HepG2 (cell line): ENCODE results near the gene ASNS. TPM values are rescaled to one million over a fixed set of nuclear protein-coding genes. Genes with fewer than 3 reads are reported as not detected.
A peak's percentile ranks its signal among the peaks of the same experiment; 100 is the strongest.

Experiments used
- AHR ChIP-seq: IDR thresholded peaks from 2 replicates; pipeline ENCODE4 v1.6.1; 2018; ENCODE audit warnings: missing genetic modification reagents, missing compliant biosample characterization
- FOXO1 ChIP-seq: sonication (generic); formaldehyde crosslinking; IDR thresholded peaks from 2 replicates; pipeline ENCODE4 v1.4.0; 2020; ENCODE audit warnings: missing genetic modification reagents
- KDM3A ChIP-seq: IDR thresholded peaks from 2 replicates; pipeline ENCODE4 v1.6.1; 2018; ENCODE audit warnings: low read depth, missing compliant biosample characterization
- MAFF ChIP-seq: IDR thresholded peaks from 2 replicates; pipeline ENCODE4 v1.6.1; 2011; ENCODE audit warnings: low read depth, low read length, improper control_type of control experiment
- MEF2D ChIP-seq: sonication (generic); formaldehyde crosslinking; IDR thresholded peaks from 2 replicates; pipeline ENCODE4 v1.5.1; 2020; ENCODE audit warnings: mild to moderate bottlenecking, missing genetic modification reagents
- RFX1 ChIP-seq: fragments of 450-650 bp; IDR thresholded peaks from 2 replicates; pipeline ENCODE4 v1.6.1; 2017
- ZNF20 ChIP-seq: sonication (generic); formaldehyde crosslinking; IDR thresholded peaks from 2 replicates; pipeline ENCODE4 v1.4.0; 2020; ENCODE audit warnings: mild to moderate bottlenecking, moderate library complexity, missing genetic modification reagents
- ZNF34 ChIP-seq: sonication (generic); formaldehyde crosslinking; IDR thresholded peaks from 2 replicates; pipeline ENCODE4 v1.4.0; 2020; ENCODE audit warnings: mild to moderate bottlenecking, missing genetic modification reagents, borderline replicate concordance
- ZNF562 ChIP-seq: sonication (generic); formaldehyde crosslinking; IDR thresholded peaks from 2 replicates; pipeline ENCODE4 v1.8.0; 2022; ENCODE audit warnings: missing genetic modification reagents, borderline replicate concordance
- ZNF629 ChIP-seq: sonication (generic); formaldehyde crosslinking; conservative IDR thresholded peaks from 2 replicates; pipeline ENCODE4 v1.5.0; 2020; ENCODE audit warnings: missing genetic modification reagents
- polyA plus RNA-seq, 8 experiments: library from polyadenylated mRNA; depleted of rRNA in 3 of 8; stranded (reverse) in 7 of 8; unstranded in 1 of 8; fragments of >200 nt; fragmentation: Illumina TruSeq in 4 of 8; extraction: Trizol in 4 of 8; gene quantifications; 2 replicates each; pipeline versions ENCODE4 v1.2.1 to v1.2.3, GENCODE V29; 2011 to 2016; ENCODE audit warnings: low read depth in 4 of 8, missing spikeins in 1 of 8, mixed read lengths in 1 of 8; ENCODE audit not compliant: insufficient read depth in 1 of 8
- total RNA-seq, 5 experiments: library from RNA; depleted of rRNA; stranded (reverse); fragments of >200 nt; fragmentation: Illumina TruSeq; extraction: Trizol; gene quantifications; 2 replicates each; pipeline ENCODE4 v1.2.3, GENCODE V29; 2016; ENCODE audit warnings: low read depth in 1 of 5
- TF ChIP-seq, protein P1 (sequence below): sonication (generic); formaldehyde crosslinking; IDR thresholded peaks from 2 replicates; pipeline ENCODE4 v1.9.0; 2021; ENCODE audit warnings: mild to moderate bottlenecking, missing genetic modification reagents
- TF ChIP-seq, protein P2 (sequence below): sonication (generic); formaldehyde crosslinking; conservative IDR thresholded peaks from 2 replicates; pipeline ENCODE4 v1.4.0; 2020; ENCODE audit warnings: missing genetic modification reagents
- TF ChIP-seq, protein P3 (sequence below): sonication (generic); formaldehyde crosslinking; IDR thresholded peaks from 2 replicates; pipeline ENCODE4 v1.4.0; 2020; ENCODE audit warnings: missing genetic modification reagents, low read depth, mild to moderate bottlenecking, borderline replicate concordance
- TF ChIP-seq, protein P4 (sequence below): sonication (generic); formaldehyde crosslinking; IDR thresholded peaks from 2 replicates; pipeline ENCODE4 v1.8.1; 2023; ENCODE audit warnings: mild to moderate bottlenecking, inconsistent platforms, moderate library complexity, missing genetic modification reagents, borderline replicate concordance
- TF ChIP-seq, protein P5 (sequence below): IDR thresholded peaks from 2 replicates; pipeline ENCODE4 v1.6.1; 2018; ENCODE audit warnings: missing genetic modification reagents

Gene ASNS
- total and polyA plus RNA-seq, 2 of the 13 experiments (the other 11 are each of a cell fraction or from before 2014, with no cell fraction given): 55.0 to 75.1 TPM

DNA sequence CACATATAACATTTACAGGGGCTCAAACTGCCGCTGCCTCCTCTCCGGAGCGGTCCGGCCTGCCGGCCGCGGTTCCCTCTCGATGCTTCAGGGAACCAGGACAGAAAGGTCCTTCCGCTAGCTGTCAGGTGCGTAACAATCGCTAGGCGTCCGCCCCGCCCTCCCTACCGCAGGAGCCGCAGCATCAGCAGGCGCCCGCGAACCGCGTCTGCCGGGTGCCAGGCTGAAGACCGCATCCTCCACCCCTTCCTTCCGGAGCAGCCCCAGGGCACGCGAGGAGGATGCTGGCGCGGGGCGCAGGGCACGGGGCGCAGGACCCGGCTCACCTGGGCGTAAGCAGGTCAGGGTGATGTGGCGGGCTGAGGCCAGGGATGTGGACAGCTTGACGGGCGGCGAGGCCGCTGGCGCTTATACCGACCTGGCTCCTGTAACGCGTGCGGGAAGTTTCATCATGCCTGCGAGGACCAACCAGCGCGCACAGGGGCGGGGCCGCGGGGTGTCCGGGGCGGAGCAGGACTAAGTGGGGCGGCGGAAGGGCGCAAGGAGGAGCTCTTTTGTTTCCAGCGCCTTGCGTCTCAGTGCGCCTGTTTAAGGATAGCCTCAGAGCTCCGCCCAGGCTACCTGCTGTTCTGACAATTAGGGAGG lies at the start of gene ASNS (continued):
- TF ChIP-seq, protein P1, sequence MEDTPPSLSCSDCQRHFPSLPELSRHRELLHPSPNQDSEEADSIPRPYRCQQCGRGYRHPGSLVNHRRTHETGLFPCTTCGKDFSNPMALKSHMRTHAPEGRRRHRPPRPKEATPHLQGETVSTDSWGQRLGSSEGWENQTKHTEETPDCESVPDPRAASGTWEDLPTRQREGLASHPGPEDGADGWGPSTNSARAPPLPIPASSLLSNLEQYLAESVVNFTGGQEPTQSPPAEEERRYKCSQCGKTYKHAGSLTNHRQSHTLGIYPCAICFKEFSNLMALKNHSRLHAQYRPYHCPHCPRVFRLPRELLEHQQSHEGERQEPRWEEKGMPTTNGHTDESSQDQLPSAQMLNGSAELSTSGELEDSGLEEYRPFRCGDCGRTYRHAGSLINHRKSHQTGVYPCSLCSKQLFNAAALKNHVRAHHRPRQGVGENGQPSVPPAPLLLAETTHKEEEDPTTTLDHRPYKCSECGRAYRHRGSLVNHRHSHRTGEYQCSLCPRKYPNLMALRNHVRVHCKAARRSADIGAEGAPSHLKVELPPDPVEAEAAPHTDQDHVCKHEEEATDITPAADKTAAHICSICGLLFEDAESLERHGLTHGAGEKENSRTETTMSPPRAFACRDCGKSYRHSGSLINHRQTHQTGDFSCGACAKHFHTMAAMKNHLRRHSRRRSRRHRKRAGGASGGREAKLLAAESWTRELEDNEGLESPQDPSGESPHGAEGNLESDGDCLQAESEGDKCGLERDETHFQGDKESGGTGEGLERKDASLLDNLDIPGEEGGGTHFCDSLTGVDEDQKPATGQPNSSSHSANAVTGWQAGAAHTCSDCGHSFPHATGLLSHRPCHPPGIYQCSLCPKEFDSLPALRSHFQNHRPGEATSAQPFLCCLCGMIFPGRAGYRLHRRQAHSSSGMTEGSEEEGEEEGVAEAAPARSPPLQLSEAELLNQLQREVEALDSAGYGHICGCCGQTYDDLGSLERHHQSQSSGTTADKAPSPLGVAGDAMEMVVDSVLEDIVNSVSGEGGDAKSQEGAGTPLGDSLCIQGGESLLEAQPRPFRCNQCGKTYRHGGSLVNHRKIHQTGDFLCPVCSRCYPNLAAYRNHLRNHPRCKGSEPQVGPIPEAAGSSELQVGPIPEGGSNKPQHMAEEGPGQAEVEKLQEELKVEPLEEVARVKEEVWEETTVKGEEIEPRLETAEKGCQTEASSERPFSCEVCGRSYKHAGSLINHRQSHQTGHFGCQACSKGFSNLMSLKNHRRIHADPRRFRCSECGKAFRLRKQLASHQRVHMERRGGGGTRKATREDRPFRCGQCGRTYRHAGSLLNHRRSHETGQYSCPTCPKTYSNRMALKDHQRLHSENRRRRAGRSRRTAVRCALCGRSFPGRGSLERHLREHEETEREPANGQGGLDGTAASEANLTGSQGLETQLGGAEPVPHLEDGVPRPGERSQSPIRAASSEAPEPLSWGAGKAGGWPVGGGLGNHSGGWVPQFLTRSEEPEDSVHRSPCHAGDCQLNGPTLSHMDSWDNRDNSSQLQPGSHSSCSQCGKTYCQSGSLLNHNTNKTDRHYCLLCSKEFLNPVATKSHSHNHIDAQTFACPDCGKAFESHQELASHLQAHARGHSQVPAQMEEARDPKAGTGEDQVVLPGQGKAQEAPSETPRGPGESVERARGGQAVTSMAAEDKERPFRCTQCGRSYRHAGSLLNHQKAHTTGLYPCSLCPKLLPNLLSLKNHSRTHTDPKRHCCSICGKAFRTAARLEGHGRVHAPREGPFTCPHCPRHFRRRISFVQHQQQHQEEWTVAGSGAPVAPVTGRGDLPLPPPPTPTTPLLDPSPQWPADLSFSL (CRISPR knock-in tag): no peak
- TF ChIP-seq, protein P2, sequence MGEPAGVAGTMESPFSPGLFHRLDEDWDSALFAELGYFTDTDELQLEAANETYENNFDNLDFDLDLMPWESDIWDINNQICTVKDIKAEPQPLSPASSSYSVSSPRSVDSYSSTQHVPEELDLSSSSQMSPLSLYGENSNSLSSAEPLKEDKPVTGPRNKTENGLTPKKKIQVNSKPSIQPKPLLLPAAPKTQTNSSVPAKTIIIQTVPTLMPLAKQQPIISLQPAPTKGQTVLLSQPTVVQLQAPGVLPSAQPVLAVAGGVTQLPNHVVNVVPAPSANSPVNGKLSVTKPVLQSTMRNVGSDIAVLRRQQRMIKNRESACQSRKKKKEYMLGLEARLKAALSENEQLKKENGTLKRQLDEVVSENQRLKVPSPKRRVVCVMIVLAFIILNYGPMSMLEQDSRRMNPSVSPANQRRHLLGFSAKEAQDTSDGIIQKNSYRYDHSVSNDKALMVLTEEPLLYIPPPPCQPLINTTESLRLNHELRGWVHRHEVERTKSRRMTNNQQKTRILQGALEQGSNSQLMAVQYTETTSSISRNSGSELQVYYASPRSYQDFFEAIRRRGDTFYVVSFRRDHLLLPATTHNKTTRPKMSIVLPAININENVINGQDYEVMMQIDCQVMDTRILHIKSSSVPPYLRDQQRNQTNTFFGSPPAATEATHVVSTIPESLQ (CRISPR knock-in tag): no peak
- TF ChIP-seq ZNF562 (CRISPR knock-in tag): no peak
- peak; percentile 75 for TF ChIP-seq MEF2D (CRISPR knock-in tag)
- TF ChIP-seq, protein P3, sequence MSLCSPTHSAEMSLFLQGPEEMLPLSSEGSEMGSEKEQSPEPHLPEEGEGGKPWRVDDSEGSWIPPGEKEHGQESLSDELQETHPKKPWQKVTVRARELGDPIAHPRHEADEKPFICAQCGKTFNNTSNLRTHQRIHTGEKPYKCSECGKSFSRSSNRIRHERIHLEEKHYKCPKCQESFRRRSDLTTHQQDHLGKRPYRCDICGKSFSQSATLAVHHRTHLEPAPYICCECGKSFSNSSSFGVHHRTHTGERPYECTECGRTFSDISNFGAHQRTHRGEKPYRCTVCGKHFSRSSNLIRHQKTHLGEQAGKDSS (CRISPR knock-in tag): peak; percentile 45; the same call in 1 of the 2 replicates
- peak; percentile 56; the same call in 1 of the 2 replicates for TF ChIP-seq KDM3A (CRISPR knock-in tag)
- no peak for TF ChIP-seq RFX1
- TF ChIP-seq, protein P4, sequence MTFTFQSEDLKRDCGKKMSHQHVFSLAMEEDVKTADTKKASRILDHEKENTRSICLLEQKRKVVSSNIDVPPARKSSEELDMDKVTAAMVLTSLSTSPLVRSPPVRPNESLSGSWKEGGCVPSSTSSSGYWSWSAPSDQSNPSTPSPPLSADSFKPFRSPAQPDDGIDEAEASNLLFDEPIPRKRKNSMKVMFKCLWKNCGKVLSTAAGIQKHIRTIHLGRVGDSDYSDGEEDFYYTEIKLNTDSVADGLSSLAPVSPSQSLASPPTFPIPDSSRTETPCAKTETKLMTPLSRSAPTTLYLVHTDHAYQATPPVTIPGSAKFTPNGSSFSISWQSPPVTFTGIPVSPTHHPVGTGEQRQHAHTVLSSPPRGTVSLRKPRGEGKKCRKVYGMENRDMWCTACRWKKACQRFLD (CRISPR knock-in tag): peak; percentile 33; the same call in 1 of the 2 replicates
- no peak for TF ChIP-seq ZNF34 (CRISPR knock-in tag)
- TF ChIP-seq, protein P5, sequence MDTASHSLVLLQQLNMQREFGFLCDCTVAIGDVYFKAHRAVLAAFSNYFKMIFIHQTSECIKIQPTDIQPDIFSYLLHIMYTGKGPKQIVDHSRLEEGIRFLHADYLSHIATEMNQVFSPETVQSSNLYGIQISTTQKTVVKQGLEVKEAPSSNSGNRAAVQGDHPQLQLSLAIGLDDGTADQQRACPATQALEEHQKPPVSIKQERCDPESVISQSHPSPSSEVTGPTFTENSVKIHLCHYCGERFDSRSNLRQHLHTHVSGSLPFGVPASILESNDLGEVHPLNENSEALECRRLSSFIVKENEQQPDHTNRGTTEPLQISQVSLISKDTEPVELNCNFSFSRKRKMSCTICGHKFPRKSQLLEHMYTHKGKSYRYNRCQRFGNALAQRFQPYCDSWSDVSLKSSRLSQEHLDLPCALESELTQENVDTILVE (CRISPR knock-in tag): peak; percentile 87
- no peak for TF ChIP-seq ZNF629 (CRISPR knock-in tag)
- TF ChIP-seq AHR (CRISPR knock-in tag): peak; percentile 28; the same call in 1 of the 2 replicates
- TF ChIP-seq FOXO1: peak; percentile 56
- TF ChIP-seq ZNF20 (CRISPR knock-in tag): no peak
- no peak for TF ChIP-seq MAFF
